HG03095 (cell line): ENCODE data around the gene ITGB3.
"Not testable (repeated sequence)": the region's sequence is repeated elsewhere in the genome, so short reads cannot be mapped to it uniquely, and the experiment has no call there.

Experiments used
- ATAC-seq: cut with Tn5 transposase; IDR thresholded peaks from one replicate; pipeline ENCODE4 v1.9.1; 2021; ENCODE audit warnings: moderate library complexity; ENCODE audit not compliant: unreplicated experiment

ITGB3 gene

DNA sequence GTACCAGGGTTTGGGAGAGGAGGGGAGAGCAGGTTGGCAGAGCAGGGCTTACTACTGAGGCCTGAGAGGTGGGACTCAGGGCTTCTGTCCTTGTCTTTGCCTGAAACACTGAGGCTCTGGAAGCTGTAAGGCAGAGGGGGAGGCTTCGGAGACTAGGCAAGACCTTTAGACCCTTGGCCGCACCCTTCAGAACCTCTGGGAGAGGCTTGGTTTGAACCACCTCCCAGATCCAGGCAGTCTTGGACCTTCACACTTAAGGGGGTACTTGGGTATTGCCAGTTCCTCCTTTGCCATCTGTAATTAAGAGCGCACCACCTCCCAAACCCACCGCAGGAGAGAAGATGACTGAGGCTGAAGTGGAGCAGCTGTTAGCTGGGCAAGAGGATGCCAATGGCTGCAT, 31.6 kb upstream of the ITGB3 start:
- no peak for ATAC-seq

GRCh38 chr17:47223007-47223406, 30.6 kb upstream of the ITGB3 start:
- no peak for ATAC-seq

DNA sequence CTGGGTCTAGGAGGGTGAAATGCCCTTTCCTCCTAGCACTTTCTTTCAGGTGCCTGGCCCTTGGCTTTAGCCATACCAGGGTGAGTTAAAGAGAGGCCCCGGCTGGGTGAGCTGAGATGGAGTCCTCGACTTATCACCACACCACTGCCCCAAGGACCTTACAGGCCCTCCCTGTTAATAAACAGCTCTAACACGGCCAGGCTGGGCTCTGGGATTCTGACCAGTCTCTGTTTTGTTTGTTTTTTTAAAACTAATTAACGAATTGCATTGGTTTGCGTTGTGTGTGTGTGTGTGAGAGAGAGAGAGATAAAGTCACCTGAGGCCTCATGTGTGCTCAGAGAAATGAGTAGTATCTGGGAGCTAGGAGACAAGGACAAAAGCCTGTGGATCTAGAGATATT, 30.2 kb upstream of the ITGB3 start:
- no peak for ATAC-seq

GRCh38 chr17:47224077-47224476, 29.6 kb upstream of the ITGB3 start:
- ATAC-seq: not testable (repeated sequence)

- ATAC-seq: no peak
Observed at GRCh38 chr17:47224966-47225365, 28.7 kb upstream of the ITGB3 start.

DNA sequence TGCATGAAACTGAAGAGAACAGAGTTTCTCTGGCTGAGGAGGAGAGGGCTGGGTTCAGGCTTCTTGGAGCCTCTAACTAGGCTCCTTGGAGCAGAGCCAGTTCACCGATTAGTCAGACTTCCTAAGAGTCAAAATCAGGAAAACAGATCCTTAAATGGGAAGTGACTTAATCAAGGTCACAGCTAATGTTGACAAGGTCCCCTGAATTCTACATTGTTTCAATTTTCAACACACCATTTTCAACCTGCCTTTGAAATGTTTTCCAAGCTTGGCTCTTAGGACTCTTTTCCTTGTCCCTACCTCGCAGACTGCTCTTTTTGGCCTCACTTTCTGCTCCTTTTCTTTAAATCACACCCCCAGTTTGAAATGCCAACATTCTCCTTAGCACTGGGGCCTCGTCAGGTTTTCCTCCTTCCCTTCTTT, 28.2 kb upstream of the ITGB3 start:
- ATAC-seq: no peak

DNA sequence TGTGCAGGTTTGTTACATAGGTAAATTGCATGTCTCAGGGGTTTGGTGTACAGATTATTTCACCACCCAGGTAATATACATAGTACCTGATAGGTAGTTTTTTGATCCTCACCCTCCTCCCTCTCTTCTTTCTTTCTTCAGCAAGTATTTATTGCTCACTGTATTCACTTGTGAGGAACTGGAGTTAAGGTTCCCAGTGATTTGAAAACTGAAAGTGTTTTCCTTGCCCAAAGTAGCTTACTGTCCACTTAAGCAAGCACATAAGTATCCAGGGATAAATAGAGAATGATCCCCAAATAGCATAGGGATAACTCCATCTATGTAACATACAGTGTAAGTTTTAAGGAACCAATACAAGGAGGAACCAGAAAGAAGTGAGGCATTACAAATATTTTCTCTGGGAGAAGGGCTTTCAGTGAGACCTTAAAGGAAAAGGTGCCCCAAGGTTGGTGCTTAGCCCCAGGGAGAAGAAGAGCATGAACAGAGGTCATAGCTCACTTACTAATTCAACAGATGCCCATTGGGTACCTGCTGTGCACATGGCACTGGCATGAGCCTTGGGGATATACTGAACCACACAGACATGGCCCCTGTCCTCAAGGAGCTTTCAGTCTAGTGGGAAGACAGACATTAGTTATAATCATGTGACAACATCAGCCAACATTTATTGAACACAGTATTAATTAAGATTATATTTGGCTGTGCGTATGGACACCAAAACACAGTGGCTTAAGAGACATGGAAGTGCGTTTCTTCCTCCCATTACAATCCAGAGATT, 27.5 kb upstream of the ITGB3 start:
- ATAC-seq: no peak

DNA sequence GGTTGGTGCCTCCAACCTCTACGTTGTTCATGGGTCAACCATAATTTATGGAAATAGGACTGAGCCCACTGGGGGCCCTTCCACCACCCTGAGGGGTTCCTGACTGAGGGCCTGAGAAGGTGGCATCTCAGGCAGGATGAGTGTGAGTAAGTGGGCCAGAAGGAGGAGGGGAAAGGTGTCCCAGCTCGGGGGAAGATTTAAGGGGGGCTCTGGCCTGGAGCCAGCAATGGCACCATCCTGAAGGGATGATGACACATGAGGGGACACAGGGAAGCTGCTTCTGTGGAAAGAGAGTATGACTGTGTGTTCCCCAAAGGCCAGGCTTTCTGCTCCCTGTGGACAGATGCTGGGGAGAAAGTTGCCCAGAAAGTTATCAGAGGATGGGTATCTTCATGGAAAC, 25.8 kb upstream of the ITGB3 start:
- no peak for ATAC-seq

DNA sequence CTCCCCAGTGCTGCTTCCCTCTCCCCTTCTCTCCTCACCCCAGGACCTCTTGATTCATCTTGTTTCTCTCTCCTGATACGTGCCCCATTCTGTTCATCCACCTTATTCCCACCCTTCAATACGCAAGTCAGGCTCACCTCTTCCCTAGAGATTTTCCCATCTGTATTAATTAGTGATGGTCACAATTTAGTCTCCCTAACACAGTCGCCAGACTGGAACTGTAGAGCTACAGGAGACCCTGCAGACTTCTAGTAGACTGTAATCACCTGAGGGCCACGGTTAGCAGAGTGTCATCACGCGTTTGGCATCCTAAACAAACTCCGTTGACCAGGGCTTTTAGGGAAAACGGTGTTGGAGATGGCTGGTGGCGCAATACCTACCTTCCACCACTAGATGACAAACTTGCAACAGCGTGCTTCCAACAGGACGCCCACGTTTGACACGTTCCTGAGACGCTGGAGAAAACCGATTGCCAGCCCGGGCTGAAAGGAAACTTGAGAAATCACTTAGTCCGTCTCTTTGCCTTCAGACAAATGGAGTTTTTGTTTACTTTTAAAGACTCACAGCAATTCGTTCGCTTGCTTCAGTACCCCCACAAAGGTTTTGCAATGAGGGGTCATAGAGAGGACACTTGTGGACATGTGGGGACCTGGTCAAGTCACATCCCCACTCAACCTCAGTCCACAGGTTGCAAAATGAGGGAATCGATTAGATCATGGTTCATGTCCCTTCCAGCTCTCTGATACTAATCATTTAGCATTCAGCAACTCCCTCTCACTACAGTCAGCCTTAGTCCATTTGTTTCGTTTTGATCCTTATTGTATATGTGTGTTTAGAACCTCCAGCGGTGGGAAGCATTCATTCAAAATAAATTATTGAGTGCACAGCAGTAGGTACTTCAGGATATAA, 23.8 kb upstream of the ITGB3 start:
- ATAC-seq: no peak

GRCh38 chr17:47230864-47231263, 22.8 kb upstream of the ITGB3 start:
- no peak for ATAC-seq

DNA sequence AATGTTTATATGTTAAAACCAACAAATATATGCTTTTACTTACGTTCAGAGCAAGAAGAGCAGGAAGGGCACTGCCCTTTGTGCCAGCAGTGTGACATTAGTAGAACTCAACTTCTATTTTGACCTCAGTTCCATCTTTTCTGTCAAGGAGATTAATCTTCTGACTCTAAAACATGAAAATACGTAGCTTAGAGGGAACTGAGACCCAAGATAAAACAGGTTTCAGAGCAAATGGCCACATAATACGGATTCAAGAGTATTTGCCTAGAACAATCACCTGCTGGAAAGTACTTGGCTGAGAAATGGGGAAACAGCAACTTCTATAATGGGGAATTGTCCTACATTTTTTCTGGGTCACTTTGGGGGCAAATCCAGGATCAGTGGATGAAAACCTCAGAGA, 22.3 kb upstream of the ITGB3 start:
- no peak for ATAC-seq

DNA sequence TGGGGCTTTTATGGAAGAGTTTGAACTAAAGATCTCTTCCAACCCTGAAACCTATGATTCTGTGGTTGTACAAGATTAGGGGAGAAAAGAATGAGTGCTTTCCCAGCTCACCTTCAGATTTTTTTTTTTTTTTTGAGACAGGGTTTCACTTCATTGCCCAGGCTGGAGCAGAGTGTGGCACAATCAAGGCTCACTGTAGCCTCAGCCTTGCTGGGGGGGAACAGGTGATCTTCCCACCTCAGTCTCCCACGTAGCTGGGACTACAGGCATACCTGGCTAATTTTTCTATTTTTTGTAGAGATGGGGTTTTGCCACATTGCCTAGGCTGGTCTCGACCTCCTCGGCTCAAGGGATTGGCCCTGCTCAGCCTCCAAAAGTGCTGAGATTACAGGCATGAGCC, 21.8 kb upstream of the ITGB3 start:
- ATAC-seq: no peak

GRCh38 chr17:47232465-47232864, 21.2 kb upstream of the ITGB3 start:
- ATAC-seq: no peak

- ATAC-seq: no peak
Observed at GRCh38 chr17:47235506-47235905, 18.1 kb upstream of the ITGB3 start.

DNA sequence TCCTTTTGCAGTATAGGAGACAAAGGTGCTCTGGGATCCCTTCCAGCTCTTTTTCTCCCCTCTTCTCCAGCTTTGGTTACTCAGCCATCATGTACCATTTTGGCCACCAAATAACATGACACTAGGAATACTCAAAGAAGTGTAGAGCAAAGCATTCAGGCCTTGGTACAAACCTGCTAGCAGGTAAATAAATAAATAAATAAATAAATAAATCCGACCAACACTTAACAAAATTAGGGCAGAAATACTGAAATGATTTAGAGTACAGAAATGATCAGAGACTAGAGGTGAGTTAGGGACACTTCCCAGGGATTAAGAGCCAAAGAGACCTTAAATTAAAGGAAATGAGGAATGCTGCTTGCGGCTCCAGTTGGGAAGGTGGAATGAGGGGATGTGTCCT, 17.7 kb upstream of the ITGB3 start:
- ATAC-seq: no peak

DNA sequence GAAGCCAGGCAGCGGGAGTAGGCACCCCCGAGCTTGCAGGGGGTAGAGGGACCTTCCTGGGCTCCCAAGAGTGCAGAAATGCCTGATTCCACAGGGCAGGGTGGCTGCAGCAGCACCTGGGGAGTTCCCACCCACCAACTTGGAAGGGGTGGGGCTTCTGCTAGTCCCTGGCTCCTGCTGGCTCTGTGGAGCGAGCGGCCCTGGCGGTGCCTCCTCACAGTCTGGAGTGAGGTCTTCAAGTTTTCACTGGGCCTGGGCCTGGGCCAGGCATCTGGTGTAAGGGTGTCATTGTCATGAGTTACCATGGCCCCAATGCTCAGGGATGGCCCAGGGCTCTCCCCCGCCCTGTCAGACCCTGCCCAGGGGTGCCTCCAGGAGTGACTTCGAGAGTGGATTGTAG, 15.8 kb upstream of the ITGB3 start:
- ATAC-seq: no peak

- ATAC-seq: no peak
Observed at GRCh38 chr17:47238321-47239010, 15.2 kb upstream of the ITGB3 start.

GRCh38 chr17:47239619-47239966, 14.0 kb upstream of the ITGB3 start:
- no peak for ATAC-seq

GRCh38 chr17:47239967-47240651, 13.5 kb upstream of the ITGB3 start:
- no peak for ATAC-seq

DNA sequence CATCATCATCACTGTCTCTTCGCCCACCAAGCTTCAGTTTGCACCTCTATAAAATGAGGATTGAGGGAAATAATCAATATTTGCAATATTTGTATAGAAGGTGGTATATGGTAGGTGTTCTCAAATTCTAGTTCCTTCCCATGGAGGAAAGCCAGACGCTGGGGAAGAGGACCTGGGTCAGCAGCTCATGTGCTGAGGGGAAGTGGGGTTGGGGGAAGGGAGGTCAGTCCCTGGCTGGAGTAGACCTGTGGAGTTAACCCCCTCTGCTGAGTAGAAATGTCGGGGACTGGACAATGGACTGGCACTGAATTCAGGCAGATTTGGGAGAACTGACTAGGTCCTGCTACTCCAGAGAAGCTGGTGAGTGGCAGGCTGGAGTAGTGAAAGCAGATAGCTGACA, 12.8 kb upstream of the ITGB3 start:
- ATAC-seq: no peak

GRCh38 chr17:47242648-47243047, 11.0 kb upstream of the ITGB3 start:
- ATAC-seq: no peak
